ENCODE measurements around the gene MAGEA8. TPM values are rescaled to one million over a fixed set of nuclear protein-coding genes. Genes with fewer than 3 reads are reported as not detected.
A peak's percentile ranks its signal among the peaks of the same experiment; 100 is the strongest.
"Not testable (repeated sequence)": the region's sequence is repeated elsewhere in the genome, so short reads cannot be mapped to it uniquely, and the experiment has no call there.

The MAGEA8 gene, protein sequence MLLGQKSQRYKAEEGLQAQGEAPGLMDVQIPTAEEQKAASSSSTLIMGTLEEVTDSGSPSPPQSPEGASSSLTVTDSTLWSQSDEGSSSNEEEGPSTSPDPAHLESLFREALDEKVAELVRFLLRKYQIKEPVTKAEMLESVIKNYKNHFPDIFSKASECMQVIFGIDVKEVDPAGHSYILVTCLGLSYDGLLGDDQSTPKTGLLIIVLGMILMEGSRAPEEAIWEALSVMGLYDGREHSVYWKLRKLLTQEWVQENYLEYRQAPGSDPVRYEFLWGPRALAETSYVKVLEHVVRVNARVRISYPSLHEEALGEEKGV
- total RNA-seq, result not detected

DNA sequence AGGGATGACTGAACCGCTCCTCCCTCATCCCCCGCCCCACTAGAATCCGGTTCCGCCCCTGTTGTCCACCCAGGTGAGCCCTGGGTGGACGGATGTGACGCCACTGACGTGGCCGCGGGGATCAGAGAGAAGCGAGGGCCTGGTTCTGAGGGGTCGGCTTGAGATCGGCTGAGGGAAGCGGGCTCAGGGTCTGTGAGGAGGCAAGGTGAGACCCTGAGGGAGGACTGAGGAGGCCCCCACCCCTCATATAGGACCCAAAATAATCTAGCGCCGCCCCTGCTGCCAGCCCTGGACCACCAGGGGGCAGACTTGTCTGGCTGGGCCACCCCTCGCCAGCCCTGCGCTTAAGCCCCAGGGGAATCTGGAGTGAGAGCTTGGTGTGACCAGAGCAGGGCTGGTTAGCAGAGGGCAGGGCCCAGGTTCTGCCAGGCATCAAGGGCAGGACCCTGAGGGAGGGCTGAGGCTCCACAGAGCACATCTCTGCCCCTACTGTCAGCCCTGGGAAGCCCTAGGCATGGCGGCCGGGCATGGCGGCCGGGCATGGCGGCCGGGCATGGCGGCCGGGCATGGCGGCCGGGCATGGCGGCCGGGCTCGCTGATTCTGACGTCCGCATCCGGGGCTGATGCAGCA, at the start of gene MAGEA8:
MAGEA8 (plus strand) TSS at position 103 of the 631 bp plus-strand sequence. CDS start 3,090 bp downstream, outside the sequence.
- DNase-seq (ENCODE audit: low read depth in 2 of 3, low spot score in 2 of 3), result peak in 1 of 3 donors; percentile 4

DNA sequence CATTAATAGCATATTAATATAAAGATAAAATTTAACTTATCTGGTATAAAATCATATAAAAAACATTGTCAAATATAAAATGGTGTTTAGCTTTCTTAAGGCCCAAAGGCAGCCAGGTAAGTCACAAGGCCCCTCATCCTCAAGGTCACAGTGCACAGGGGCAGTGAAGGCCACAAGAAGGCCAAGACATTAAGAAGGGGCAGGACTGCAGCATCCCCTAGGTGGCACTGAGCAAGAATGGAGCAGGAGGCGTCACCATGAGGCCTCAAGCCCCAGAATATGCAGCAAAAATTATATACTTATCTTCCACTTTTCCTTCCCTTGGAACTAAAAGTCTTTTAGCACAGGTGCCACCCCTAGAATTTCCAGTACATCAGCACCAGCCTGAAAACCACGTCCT, 49.5 kb upstream of the MAGEA8 start:
- peak in 1 of 3 donors; percentile 5 for DNase-seq (ENCODE audit: low read depth in 2 of 3, low spot score in 2 of 3)

- not testable (repeated sequence) for DNase-seq (ENCODE audit: low read depth in 2 of 3, low spot score in 2 of 3)
Observed at GRCh38 chrX:149836728-149837127, 44.3 kb upstream of the MAGEA8 start.

DNA sequence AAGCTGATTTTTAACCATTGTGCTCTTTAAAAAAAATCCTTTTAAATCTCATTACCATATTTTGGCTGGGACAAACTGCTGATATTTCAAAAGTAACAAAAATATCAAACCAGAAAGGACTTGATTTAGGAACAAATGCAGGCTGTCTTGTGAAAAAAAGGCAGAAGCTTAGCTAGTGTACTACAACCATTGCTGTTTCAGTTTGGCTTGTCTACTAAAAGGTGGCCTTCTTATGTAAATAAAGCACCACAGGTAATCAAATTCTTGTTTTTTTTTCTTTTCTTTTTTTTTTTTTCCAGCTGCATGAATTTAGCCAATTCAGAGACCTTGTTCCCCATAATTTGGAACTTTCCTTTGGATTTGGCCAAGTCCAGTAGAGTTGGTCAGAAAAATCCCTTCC, 43.8 kb upstream of the MAGEA8 start:
- no peak for DNase-seq (ENCODE audit: low read depth in 2 of 3, low spot score in 2 of 3)

DNA sequence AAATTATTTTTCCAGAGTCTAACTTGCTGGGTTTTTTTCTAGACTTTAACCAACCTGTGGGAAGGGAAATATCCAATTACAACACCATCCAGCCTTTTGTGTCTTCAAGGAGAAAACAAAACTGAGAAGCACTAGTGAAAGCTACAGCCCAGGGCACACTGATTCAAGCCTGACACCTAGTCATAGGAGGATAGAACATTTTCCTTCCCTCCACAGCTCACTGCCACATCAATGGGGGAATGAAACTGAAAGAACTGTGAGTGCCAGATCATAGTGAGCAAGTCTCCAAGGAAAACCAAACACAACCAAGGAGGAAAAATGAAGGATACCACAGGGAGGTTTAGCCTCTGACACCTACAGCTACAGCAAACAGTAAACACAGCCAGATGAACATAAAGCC, 43.3 kb upstream of the MAGEA8 start:
- no peak for DNase-seq (ENCODE audit: low read depth in 2 of 3, low spot score in 2 of 3)

- no peak for DNase-seq (ENCODE audit: low read depth in 2 of 3, low spot score in 2 of 3)
Observed at GRCh38 chrX:149841929-149842328, 39.1 kb upstream of the MAGEA8 start.

DNA sequence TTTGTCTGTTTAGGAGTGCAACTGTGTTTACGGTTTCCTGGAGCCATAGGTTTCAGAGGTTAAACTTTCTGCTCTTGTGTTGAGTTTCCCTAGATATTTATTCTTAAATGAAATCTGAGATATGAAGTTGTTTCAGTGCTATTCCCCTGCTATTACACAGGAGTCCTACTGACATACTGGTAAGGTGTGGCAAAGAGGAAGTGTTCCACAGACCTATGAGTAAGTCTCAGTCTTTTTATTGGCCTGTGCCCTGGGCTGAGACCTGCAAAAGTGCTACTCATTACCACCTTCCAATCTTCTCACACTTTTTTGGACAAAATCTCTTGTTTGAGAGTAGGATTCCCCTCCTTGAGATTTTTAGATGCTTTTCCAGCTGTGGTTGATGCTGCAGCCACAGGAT, 35.6 kb upstream of the MAGEA8 start:
- DNase-seq (ENCODE audit: low read depth in 2 of 3, low spot score in 2 of 3), result no peak

- DNase-seq (ENCODE audit: low read depth in 2 of 3, low spot score in 2 of 3), result no peak
Observed at GRCh38 chrX:149846789-149847188, 34.2 kb upstream of the MAGEA8 start.

DNA sequence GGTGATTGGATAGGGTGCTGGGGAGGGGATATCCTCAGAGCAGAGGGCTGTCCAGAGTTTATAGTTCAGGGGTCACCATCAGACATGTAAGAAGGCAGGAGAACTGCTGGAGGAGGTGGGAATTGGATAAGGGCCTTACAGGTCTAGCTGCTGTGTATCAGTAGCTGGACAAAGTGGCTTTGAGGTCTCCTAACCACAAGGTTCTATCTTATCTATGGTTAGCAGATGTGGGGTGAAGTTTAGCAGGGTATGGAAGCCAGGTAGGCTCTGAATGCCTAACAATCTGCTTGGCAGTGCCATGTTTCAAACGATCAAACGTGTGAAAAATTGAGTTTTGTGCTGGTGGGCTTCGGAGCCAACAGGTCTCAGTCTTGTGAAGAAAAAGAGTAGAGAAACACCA, 32.1 kb upstream of the MAGEA8 start:
- no peak for DNase-seq (ENCODE audit: low read depth in 2 of 3, low spot score in 2 of 3)

GRCh38 chrX:149849787-149850186, 31.2 kb upstream of the MAGEA8 start:
- no peak for DNase-seq (ENCODE audit: low read depth in 2 of 3, low spot score in 2 of 3)

DNA sequence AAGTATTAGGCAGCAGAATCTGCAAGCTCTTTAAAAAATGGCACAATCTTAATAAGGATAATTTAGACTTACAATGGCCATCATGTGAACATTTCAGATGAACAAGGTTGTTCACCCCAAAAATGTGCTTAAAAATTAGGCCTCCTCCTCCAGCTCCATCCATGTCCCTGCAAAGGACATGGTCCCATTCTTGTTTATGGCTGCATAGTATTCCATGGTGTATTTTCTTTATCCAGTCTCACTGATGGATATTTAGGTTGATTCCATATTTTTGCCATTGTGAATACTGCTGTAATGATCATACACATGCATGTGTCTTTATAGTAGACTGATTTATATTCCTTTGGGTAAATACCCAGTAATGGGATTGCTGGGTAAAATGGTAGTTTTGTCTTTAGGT, 29.1 kb upstream of the MAGEA8 start:
- DNase-seq (ENCODE audit: low read depth in 2 of 3, low spot score in 2 of 3), result no peak

DNA sequence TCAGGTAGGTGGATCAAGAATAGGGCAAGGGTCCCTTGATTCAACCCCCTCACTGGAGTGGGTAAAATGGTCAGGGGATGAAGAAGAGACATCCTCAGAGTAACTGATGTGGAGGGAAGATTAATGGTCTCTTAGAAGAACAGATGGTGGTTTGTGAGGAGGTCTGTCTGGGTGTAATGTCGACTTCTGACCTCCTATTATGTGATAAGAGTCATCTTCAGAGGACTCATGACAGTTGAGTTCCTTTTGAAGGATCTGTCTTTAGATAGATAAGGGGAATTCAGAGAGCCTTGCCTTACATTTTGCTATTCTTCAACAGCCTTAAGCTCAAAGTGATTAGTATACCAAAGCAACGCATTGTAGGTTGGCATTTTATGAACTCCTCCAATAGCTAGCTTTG, 27.1 kb upstream of the MAGEA8 start:
- DNase-seq (ENCODE audit: low read depth in 2 of 3, low spot score in 2 of 3), result no peak

DNA sequence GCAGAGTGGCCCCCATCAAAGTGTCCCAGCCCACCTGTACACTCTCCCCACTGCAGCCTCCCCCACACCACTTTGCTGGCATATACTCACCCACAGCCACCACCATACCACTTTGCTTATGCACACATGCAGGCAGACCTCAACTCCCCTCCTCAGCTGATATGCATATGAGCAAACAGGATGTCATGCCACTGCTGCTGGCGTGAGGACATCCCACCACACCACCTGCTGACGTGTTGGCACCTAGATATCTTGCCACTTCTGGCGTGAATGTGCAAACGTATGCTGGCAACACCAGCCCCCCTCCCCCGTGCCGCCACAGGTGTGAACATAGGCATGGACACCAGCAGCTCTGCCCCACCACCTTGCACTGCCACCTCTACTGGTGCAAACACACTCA, 22.4 kb upstream of the MAGEA8 start:
- no peak for DNase-seq (ENCODE audit: low read depth in 2 of 3, low spot score in 2 of 3)

- DNase-seq (ENCODE audit: low read depth in 2 of 3, low spot score in 2 of 3), result no peak
Observed at GRCh38 chrX:149860445-149860844, 20.5 kb upstream of the MAGEA8 start.

DNA sequence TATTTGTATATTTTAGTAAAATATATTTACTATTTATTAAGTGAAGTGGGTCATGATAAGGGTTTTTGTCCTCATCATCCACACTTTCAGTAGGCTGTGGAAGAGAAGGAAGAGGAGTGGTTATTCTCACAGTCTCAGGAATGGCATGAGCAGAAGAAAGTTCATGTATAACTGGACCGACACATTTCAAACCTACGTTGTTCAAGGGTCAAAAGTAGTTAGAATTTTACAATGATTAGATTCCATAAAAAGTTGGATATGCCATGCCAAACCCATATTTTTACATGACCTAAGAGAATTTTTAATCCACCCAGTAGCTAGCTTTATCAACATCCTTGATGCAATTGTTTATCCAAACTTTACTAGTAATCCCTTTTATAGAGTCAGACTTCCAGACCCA, 15.6 kb upstream of the MAGEA8 start:
- no peak for DNase-seq (ENCODE audit: low read depth in 2 of 3, low spot score in 2 of 3)

GRCh38 chrX:149867488-149867887, 13.5 kb upstream of the MAGEA8 start:
- DNase-seq (ENCODE audit: low read depth in 2 of 3, low spot score in 2 of 3), result no peak

GRCh38 chrX:149870840-149871239, 10.1 kb upstream of the MAGEA8 start:
- DNase-seq (ENCODE audit: low read depth in 2 of 3, low spot score in 2 of 3), result no peak

- no peak for DNase-seq (ENCODE audit: low read depth in 2 of 3, low spot score in 2 of 3)
Observed at GRCh38 chrX:149871433-149871832, 9.6 kb upstream of the MAGEA8 start.

- DNase-seq (ENCODE audit: low read depth in 2 of 3, low spot score in 2 of 3), result peak in 2 of 3 donors; percentile 30 to 74
Observed at GRCh38 chrX:149871940-149872339, 9.0 kb upstream of the MAGEA8 start.

- DNase-seq (ENCODE audit: low read depth in 2 of 3, low spot score in 2 of 3), result no peak
Observed at GRCh38 chrX:149877157-149877556, 3.8 kb upstream of the MAGEA8 start.

- DNase-seq (ENCODE audit: low read depth in 2 of 3, low spot score in 2 of 3), result no peak
Observed at GRCh38 chrX:149877636-149878035, 3.3 kb upstream of the MAGEA8 start.

DNA sequence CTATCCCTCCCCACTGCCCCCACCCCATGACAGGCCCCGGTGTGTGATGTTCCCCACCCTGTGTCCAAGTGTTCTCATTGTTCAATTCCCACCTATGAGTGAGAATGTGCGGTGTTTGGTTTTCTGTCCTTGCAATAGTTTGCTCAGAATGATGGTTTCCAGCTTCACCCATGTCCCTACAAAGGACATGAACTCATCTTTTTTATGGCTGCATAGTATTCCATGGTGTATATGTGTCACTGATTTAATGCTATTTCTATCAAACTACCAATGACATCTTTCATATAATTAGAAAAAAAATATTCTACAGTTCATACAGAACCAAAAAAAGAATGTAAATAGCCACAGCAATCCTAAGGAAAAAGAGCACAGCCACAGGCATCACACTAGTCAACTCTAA, 9.8 kb downstream of the MAGEA8 start:
- not testable (repeated sequence) for DNase-seq (ENCODE audit: low read depth in 2 of 3, low spot score in 2 of 3)

Data from hematopoietic multipotent progenitor cell (in vitro differentiated cells).